ENCODE results near the gene PA2G4. TPM values are rescaled to one million over a fixed set of nuclear protein-coding genes. Genes with fewer than 3 reads are reported as not detected.

The PA2G4 gene
- total and polyA plus RNA-seq, 9 donors, result 97.2 to 128 (median 117) TPM

Other genes starting within 250 kb of the PA2G4 start
- 22.2 TPM for gene PYM1, start 176.7 kb upstream of the PA2G4 start, total RNA-seq
- 10 to 100 TPM; 22.1 to 26.8 (median 23.8) TPM for gene PYM1, start 176.7 kb upstream of the PA2G4 start, polyA plus RNA-seq (ENCODE audit: insufficient read depth in 1 of 8, insufficient read length in 8 of 8, low replicate concordance in 1 of 8)
- gene DGKA, start 173.4 kb upstream of the PA2G4 start, total RNA-seq, result 13.3 TPM
- 10 to 100 TPM; 10.8 to 29.6 (median 15.7) TPM for gene DGKA, start 173.4 kb upstream of the PA2G4 start, polyA plus RNA-seq (ENCODE audit: insufficient read depth in 1 of 8, insufficient read length in 8 of 8, low replicate concordance in 1 of 8)
- 0.62 TPM for gene PMEL, start 138.5 kb upstream of the PA2G4 start, total RNA-seq
- 10 to 100 TPM in 1 of 8 donors, 1 to 10 TPM in 6, under 1 TPM in 1; 0.72 to 16.2 (median 1.3) TPM for gene PMEL, start 138.5 kb upstream of the PA2G4 start, polyA plus RNA-seq (ENCODE audit: insufficient read depth in 1 of 8, insufficient read length in 8 of 8, low replicate concordance in 1 of 8)
- gene CDK2, start 137.7 kb upstream of the PA2G4 start, total RNA-seq, result 20.8 TPM
- 10 to 100 TPM; 24.9 to 34.4 (median 31.4) TPM for gene CDK2, start 137.7 kb upstream of the PA2G4 start, polyA plus RNA-seq (ENCODE audit: insufficient read depth in 1 of 8, insufficient read length in 8 of 8, low replicate concordance in 1 of 8)
- 62.1 TPM for gene RAB5B, start 130.5 kb upstream of the PA2G4 start, total RNA-seq
- 100 to 1,000 TPM; 108 to 116 (median 113) TPM for gene RAB5B, start 130.5 kb upstream of the PA2G4 start, polyA plus RNA-seq (ENCODE audit: insufficient read depth in 1 of 8, insufficient read length in 8 of 8, low replicate concordance in 1 of 8)
- gene SUOX, start 107.3 kb upstream of the PA2G4 start, total RNA-seq, result 19.3 TPM
- gene SUOX, start 107.3 kb upstream of the PA2G4 start, polyA plus RNA-seq (ENCODE audit: insufficient read depth in 1 of 8, insufficient read length in 8 of 8, low replicate concordance in 1 of 8), result 10 to 100 TPM; 13.1 to 18.0 (median 14.5) TPM
- gene IKZF4, start 83.5 kb upstream of the PA2G4 start, total RNA-seq, result 2.2 TPM
- 1 to 10 TPM; 5.0 to 8.7 (median 7.1) TPM for gene IKZF4, start 83.5 kb upstream of the PA2G4 start, polyA plus RNA-seq (ENCODE audit: insufficient read depth in 1 of 8, insufficient read length in 8 of 8, low replicate concordance in 1 of 8)
- gene RPS26, start 62.6 kb upstream of the PA2G4 start, total RNA-seq, result 255 TPM
- gene RPS26, start 62.6 kb upstream of the PA2G4 start, polyA plus RNA-seq (ENCODE audit: insufficient read depth in 1 of 8, insufficient read length in 8 of 8, low replicate concordance in 1 of 8), result 100 to 1,000 TPM in 5 of 8 donors, 10 to 100 TPM in 3; 84.2 to 522 (median 202) TPM
- gene ERBB3, start 24.4 kb upstream of the PA2G4 start, total RNA-seq, result 126 TPM
- 100 to 1,000 TPM; 116 to 224 (median 149) TPM for gene ERBB3, start 24.4 kb upstream of the PA2G4 start, polyA plus RNA-seq (ENCODE audit: insufficient read depth in 1 of 8, insufficient read length in 8 of 8, low replicate concordance in 1 of 8)
- gene RPL41, start 12.1 kb downstream of the PA2G4 start, total RNA-seq, result 9,217 TPM
- gene RPL41, start 12.1 kb downstream of the PA2G4 start, polyA plus RNA-seq (ENCODE audit: insufficient read depth in 1 of 8, insufficient read length in 8 of 8, low replicate concordance in 1 of 8), result 1,000 to 10,000 TPM; 4,607 to 7,530 (median 5,394) TPM
- gene ZC3H10, start 13.7 kb downstream of the PA2G4 start, total RNA-seq, result 4.2 TPM
- 1 to 10 TPM; 4.1 to 7.7 (median 4.8) TPM for gene ZC3H10, start 13.7 kb downstream of the PA2G4 start, polyA plus RNA-seq (ENCODE audit: insufficient read depth in 1 of 8, insufficient read length in 8 of 8, low replicate concordance in 1 of 8)
- 63.7 TPM for gene ESYT1, start 23.7 kb downstream of the PA2G4 start, total RNA-seq
- 10 to 100 TPM; 75.3 to 90.9 (median 86.2) TPM for gene ESYT1, start 23.7 kb downstream of the PA2G4 start, polyA plus RNA-seq (ENCODE audit: insufficient read depth in 1 of 8, insufficient read length in 8 of 8, low replicate concordance in 1 of 8)
- gene MYL6B, start 48.0 kb downstream of the PA2G4 start, total RNA-seq, result 682 TPM
- 1,000 to 10,000 TPM in 2 of 8 donors, 100 to 1,000 TPM in 6; 543 to 1,374 (median 850) TPM for gene MYL6B, start 48.0 kb downstream of the PA2G4 start, polyA plus RNA-seq (ENCODE audit: insufficient read depth in 1 of 8, insufficient read length in 8 of 8, low replicate concordance in 1 of 8)
- gene MYL6, start 53.8 kb downstream of the PA2G4 start, total RNA-seq, result 1,791 TPM
- gene MYL6, start 53.8 kb downstream of the PA2G4 start, polyA plus RNA-seq (ENCODE audit: insufficient read depth in 1 of 8, insufficient read length in 8 of 8, low replicate concordance in 1 of 8), result 1,000 to 10,000 TPM; 1,431 to 2,233 (median 1,647) TPM
- gene SMARCC2, start 84.9 kb downstream of the PA2G4 start, total RNA-seq, result 46.8 TPM
- 10 to 100 TPM; 53.3 to 71.7 (median 55.9) TPM for gene SMARCC2, start 84.9 kb downstream of the PA2G4 start, polyA plus RNA-seq (ENCODE audit: insufficient read depth in 1 of 8, insufficient read length in 8 of 8, low replicate concordance in 1 of 8)
- 47.5 TPM for gene RNF41, start 117.4 kb downstream of the PA2G4 start, total RNA-seq
- 10 to 100 TPM; 35.5 to 49.3 (median 44.1) TPM for gene RNF41, start 117.4 kb downstream of the PA2G4 start, polyA plus RNA-seq (ENCODE audit: insufficient read depth in 1 of 8, insufficient read length in 8 of 8, low replicate concordance in 1 of 8)
- gene NABP2, start 119.8 kb downstream of the PA2G4 start, total RNA-seq, result 24.1 TPM
- gene NABP2, start 119.8 kb downstream of the PA2G4 start, polyA plus RNA-seq (ENCODE audit: insufficient read depth in 1 of 8, insufficient read length in 8 of 8, low replicate concordance in 1 of 8), result 10 to 100 TPM; 16.1 to 23.6 (median 20.3) TPM
- 0.35 TPM for gene SLC39A5, start 125.5 kb downstream of the PA2G4 start, total RNA-seq
- 10 to 100 TPM in 1 of 8 donors, 1 to 10 TPM in 2, under 1 TPM in 5; 0.32 to 18.5 (median 0.63) TPM for gene SLC39A5, start 125.5 kb downstream of the PA2G4 start, polyA plus RNA-seq (ENCODE audit: insufficient read depth in 1 of 8, insufficient read length in 8 of 8, low replicate concordance in 1 of 8)
- gene ANKRD52, start 153.8 kb downstream of the PA2G4 start, total RNA-seq, result 8.6 TPM
- gene ANKRD52, start 153.8 kb downstream of the PA2G4 start, polyA plus RNA-seq (ENCODE audit: insufficient read depth in 1 of 8, insufficient read length in 8 of 8, low replicate concordance in 1 of 8), result 10 to 100 TPM; 16.4 to 22.6 (median 18.9) TPM
- gene COQ10A, start 162.4 kb downstream of the PA2G4 start, total RNA-seq, result 18.9 TPM
- 10 to 100 TPM; 13.4 to 34.4 (median 19.0) TPM for gene COQ10A, start 162.4 kb downstream of the PA2G4 start, polyA plus RNA-seq (ENCODE audit: insufficient read depth in 1 of 8, insufficient read length in 8 of 8, low replicate concordance in 1 of 8)
- 93.5 TPM for gene CS, start 195.8 kb downstream of the PA2G4 start, total RNA-seq
- 100 to 1,000 TPM; 174 to 252 (median 214) TPM for gene CS, start 195.8 kb downstream of the PA2G4 start, polyA plus RNA-seq (ENCODE audit: insufficient read depth in 1 of 8, insufficient read length in 8 of 8, low replicate concordance in 1 of 8)
- 78.3 TPM for gene CNPY2, start 211.4 kb downstream of the PA2G4 start, total RNA-seq
- gene CNPY2, start 211.4 kb downstream of the PA2G4 start, polyA plus RNA-seq (ENCODE audit: insufficient read depth in 1 of 8, insufficient read length in 8 of 8, low replicate concordance in 1 of 8), result 10 to 100 TPM; 41.5 to 73.0 (median 61.1) TPM
- 39.8 TPM for gene PAN2, start 229.4 kb downstream of the PA2G4 start, total RNA-seq
- gene PAN2, start 229.4 kb downstream of the PA2G4 start, polyA plus RNA-seq (ENCODE audit: insufficient read depth in 1 of 8, insufficient read length in 8 of 8, low replicate concordance in 1 of 8), result 10 to 100 TPM; 27.9 to 49.6 (median 41.9) TPM
- 0.18 TPM for gene IL23A, start 234.3 kb downstream of the PA2G4 start, total RNA-seq
- gene IL23A, start 234.3 kb downstream of the PA2G4 start, polyA plus RNA-seq (ENCODE audit: insufficient read depth in 1 of 8, insufficient read length in 8 of 8, low replicate concordance in 1 of 8), result under 1 TPM; 0.24 to 0.74 (median 0.44) TPM

All from muscle of leg (tissue), 9 donors.